ENCODE results near the gene SMIM1. TPM values are rescaled to one million over a fixed set of nuclear protein-coding genes. Genes with fewer than 3 reads are reported as not detected.

The SMIM1 gene
- total and polyA plus RNA-seq, 9 of the 15 experiments (the other 6 are each of a cell fraction or from before 2014, with no cell fraction given), result 2.3 to 125 (median 24.3) TPM

GRCh38 chr1:3778590-3779264 lies 6.2 kb downstream of the SMIM1 start (continued):
- TF ChIP-seq ERF (CRISPR knock-in tag; IDR thresholded peaks at IDR 0.05) (no peak), THRAP3 (IDR thresholded peaks at IDR 0.05; ENCODE audit: borderline replicate concordance) (no peak), ZNF23 (CRISPR knock-in tag; IDR thresholded peaks at IDR 0.05) (no peak), SMARCA5 (IDR thresholded peaks at IDR 0.05) (no peak), CHD4 (IDR thresholded peaks at IDR 0.05; ENCODE audit: insufficient read depth, insufficient replicate concordance, low read depth, low read length, poor library complexity, severe bottlenecking) (no peak), POLR2G (IDR thresholded peaks at IDR 0.05; ENCODE audit: low read depth, low read length) (peak; percentile 80), ZNF444 (CRISPR knock-in tag; IDR thresholded peaks at IDR 0.05) (no peak), GTF3C2 (IDR thresholded peaks at IDR 0.05; ENCODE audit: borderline replicate concordance, extremely low read depth, insufficient read length) (no peak), SIX5 (IDR thresholded peaks at IDR 0.05; ENCODE audit: borderline replicate concordance in 1 of 2, insufficient read depth in 1 of 2, low read depth in 1 of 2, low read length in 2 of 2) (no peak), LARP7 (IDR thresholded peaks at IDR 0.05) (no peak), CXXC5 (CRISPR knock-in tag; IDR thresholded peaks at IDR 0.05) (no peak), SUPT5H (IDR thresholded peaks at IDR 0.05) (0 out of 2 replicates have a peak, but pooled peaks have one; percentile 3), EP300 (IDR thresholded peaks at IDR 0.05; ENCODE audit: low read length) (no peak), RFX7 (CRISPR knock-in tag; IDR thresholded peaks at IDR 0.05) (0 out of 2 replicates have a peak, but pooled peaks have one; percentile 14), TEAD1 (CRISPR knock-in tag; IDR thresholded peaks at IDR 0.05) (no peak)
- TF ChIP-seq, protein P1, sequence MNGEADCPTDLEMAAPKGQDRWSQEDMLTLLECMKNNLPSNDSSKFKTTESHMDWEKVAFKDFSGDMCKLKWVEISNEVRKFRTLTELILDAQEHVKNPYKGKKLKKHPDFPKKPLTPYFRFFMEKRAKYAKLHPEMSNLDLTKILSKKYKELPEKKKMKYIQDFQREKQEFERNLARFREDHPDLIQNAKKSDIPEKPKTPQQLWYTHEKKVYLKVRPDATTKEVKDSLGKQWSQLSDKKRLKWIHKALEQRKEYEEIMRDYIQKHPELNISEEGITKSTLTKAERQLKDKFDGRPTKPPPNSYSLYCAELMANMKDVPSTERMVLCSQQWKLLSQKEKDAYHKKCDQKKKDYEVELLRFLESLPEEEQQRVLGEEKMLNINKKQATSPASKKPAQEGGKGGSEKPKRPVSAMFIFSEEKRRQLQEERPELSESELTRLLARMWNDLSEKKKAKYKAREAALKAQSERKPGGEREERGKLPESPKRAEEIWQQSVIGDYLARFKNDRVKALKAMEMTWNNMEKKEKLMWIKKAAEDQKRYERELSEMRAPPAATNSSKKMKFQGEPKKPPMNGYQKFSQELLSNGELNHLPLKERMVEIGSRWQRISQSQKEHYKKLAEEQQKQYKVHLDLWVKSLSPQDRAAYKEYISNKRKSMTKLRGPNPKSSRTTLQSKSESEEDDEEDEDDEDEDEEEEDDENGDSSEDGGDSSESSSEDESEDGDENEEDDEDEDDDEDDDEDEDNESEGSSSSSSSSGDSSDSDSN (IDR thresholded peaks at IDR 0.05; ENCODE audit: borderline replicate concordance in 1 of 2, low read depth in 2 of 2, low read length in 2 of 2), result no peak
- TF ChIP-seq, protein P2, sequence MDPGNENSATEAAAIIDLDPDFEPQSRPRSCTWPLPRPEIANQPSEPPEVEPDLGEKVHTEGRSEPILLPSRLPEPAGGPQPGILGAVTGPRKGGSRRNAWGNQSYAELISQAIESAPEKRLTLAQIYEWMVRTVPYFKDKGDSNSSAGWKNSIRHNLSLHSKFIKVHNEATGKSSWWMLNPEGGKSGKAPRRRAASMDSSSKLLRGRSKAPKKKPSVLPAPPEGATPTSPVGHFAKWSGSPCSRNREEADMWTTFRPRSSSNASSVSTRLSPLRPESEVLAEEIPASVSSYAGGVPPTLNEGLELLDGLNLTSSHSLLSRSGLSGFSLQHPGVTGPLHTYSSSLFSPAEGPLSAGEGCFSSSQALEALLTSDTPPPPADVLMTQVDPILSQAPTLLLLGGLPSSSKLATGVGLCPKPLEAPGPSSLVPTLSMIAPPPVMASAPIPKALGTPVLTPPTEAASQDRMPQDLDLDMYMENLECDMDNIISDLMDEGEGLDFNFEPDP (CRISPR knock-in tag; IDR thresholded peaks at IDR 0.05), result peak; percentile 21; the same call in 1 of the 2 replicates
- TF ChIP-seq, protein P3, sequence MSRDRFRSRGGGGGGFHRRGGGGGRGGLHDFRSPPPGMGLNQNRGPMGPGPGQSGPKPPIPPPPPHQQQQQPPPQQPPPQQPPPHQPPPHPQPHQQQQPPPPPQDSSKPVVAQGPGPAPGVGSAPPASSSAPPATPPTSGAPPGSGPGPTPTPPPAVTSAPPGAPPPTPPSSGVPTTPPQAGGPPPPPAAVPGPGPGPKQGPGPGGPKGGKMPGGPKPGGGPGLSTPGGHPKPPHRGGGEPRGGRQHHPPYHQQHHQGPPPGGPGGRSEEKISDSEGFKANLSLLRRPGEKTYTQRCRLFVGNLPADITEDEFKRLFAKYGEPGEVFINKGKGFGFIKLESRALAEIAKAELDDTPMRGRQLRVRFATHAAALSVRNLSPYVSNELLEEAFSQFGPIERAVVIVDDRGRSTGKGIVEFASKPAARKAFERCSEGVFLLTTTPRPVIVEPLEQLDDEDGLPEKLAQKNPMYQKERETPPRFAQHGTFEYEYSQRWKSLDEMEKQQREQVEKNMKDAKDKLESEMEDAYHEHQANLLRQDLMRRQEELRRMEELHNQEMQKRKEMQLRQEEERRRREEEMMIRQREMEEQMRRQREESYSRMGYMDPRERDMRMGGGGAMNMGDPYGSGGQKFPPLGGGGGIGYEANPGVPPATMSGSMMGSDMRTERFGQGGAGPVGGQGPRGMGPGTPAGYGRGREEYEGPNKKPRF (IDR thresholded peaks at IDR 0.05; ENCODE audit: low read depth, low read length), result no peak
